MCF 10A (cell line): Measurements from ENCODE around the gene XRN1. TPM values are rescaled to one million over a fixed set of nuclear protein-coding genes. Genes with fewer than 3 reads are reported as not detected.

ENCODE experiments used
- BruUV-seq: library from RNA; stranded (reverse); fragments of 400-500 nt; replicated peaks from 2 replicates; lab custom pipeline; 2021; lab: Mats Ljungman, UMichigan
- CTCF ChIA-PET: fragments of 300-600 bp; sonication (Branson Sonifier 250); formaldehyde crosslinking; extraction: SDS; loops from one replicate; lab custom pipeline; 2021; ENCODE audit warnings: antibody characterized with exemption, inconsistent platforms; lab: Yijun Ruan, JAX
- POLR2A ChIA-PET: fragments of 300-600, 350-650 bp; sonication (Branson Sonifier 250); formaldehyde crosslinking; extraction: SDS; loops from one replicate; lab custom pipeline; 2020; ENCODE audit warnings: antibody characterized with exemption, inconsistent platforms; lab: Yijun Ruan, JAX
- DNase-seq: peaks from one replicate; pipeline ENCODE4 v3.0.0-alpha.2; 2018; ENCODE audit not compliant: unreplicated experiment
- H3K27ac Mint-ChIP-seq: one replicate; pipeline ENCODE4 v1.8.0; 2022; ENCODE audit warnings: mild to moderate bottlenecking, low read depth, mixed read lengths; ENCODE audit not compliant: unreplicated experiment
- H3K27me3 Mint-ChIP-seq: one replicate; pipeline ENCODE4 v1.8.0; 2022; ENCODE audit warnings: mixed read lengths; ENCODE audit not compliant: insufficient read depth, unreplicated experiment
- H3K36me3 Mint-ChIP-seq: one replicate; pipeline ENCODE4 v1.8.0; 2022; ENCODE audit warnings: mild to moderate bottlenecking, moderate library complexity, mixed read lengths; ENCODE audit not compliant: insufficient read depth, unreplicated experiment
- H3K4me1 Mint-ChIP-seq: one replicate; pipeline ENCODE4 v1.8.0; 2022; ENCODE audit warnings: mixed read lengths; ENCODE audit not compliant: insufficient read depth, unreplicated experiment
- H3K4me3 Mint-ChIP-seq: one replicate; pipeline ENCODE4 v1.8.0; 2022; ENCODE audit warnings: mild to moderate bottlenecking, moderate library complexity, mixed read lengths; ENCODE audit not compliant: unreplicated experiment
- H3K9me3 Mint-ChIP-seq: one replicate; pipeline ENCODE4 v1.8.0; 2022; ENCODE audit warnings: mixed read lengths; ENCODE audit not compliant: unreplicated experiment
- CTCF ChIP-seq: fragments of 200-600 bp; IDR thresholded peaks from one replicate; pipeline ENCODE4 v1.8.0; 2022; ENCODE audit warnings: antibody characterized with exemption, mild to moderate bottlenecking; ENCODE audit not compliant: unreplicated experiment
- intact Hi-C: fragments of 100-400 bp; cut with micrococcal nuclease; formaldehyde crosslinking; loops from 2 replicates; pipeline ENCODE4 v1.14.1; 2022
- total RNA-seq: library from RNA; stranded (reverse); gene quantifications from 2 replicates; pipeline ENCODE4 v1.2.3, GENCODE V29; 2022

Gene XRN1
- total RNA-seq, 1 experiment from 2014 or later, result 21.7 TPM

- intact Hi-C loops, result no loop called here
- H3K4me3 Mint-ChIP-seq, result no peak overlapping the region
- no peaks in the 10 kb centered on the region for H3K4me1 Mint-ChIP-seq
- no peak for TF ChIP-seq CTCF
- DNase-seq, result no peak
- ChIA-PET POLR2A (interaction anchor here (1.0 kb wide), 1 partner anchor 23 kb away, joined by 3 read pairs; no protein-coding TSS in a partner anchor), CTCF (no interaction called here)
- H3K9me3 Mint-ChIP-seq, result peaks cover 4% of the 10 kb centered on the region
- no TSS peak for BruUV-seq
- H3K27me3 Mint-ChIP-seq, result no peaks in the 10 kb centered on the region
- H3K27ac Mint-ChIP-seq, result no peak overlapping the region
- no peaks in the 10 kb centered on the region for H3K36me3 Mint-ChIP-seq
Observed at GRCh38 chr3:142296507-142296906, 151.3 kb downstream of the XRN1 start.

- Mint-ChIP-seq H3K4me3 (no peak overlapping the region), H3K4me1 (no peaks in the 10 kb centered on the region), H3K27ac (no peak overlapping the region), H3K9me3 (no peaks in the 10 kb centered on the region), H3K36me3 (peaks cover 6% of the 10 kb centered on the region), H3K27me3 (no peaks in the 10 kb centered on the region)
- peak; percentile 26 for DNase-seq
- ChIA-PET CTCF (interaction anchor here (0.8 to 0.9 kb wide), 2 partner anchors 8 to 72 kb away, joined by 3 read pairs; no protein-coding TSS in a partner anchor), POLR2A (no interaction called here)
- no TSS peak for BruUV-seq
- intact Hi-C loops, result no loop called here
- no peak for TF ChIP-seq CTCF
Observed at GRCh38 chr3:142287866-142288638, 159.8 kb downstream of the XRN1 start.

GRCh38 chr3:142285083-142285517 is 162.7 kb downstream of the XRN1 start:
- H3K9me3 Mint-ChIP-seq, result no peaks in the 10 kb centered on the region
- peaks cover 6% of the 10 kb centered on the region for H3K36me3 Mint-ChIP-seq
- no peak overlapping the region for H3K27ac Mint-ChIP-seq
- no peak overlapping the region for H3K4me3 Mint-ChIP-seq
- TF ChIP-seq CTCF, result no peak
- BruUV-seq, result no TSS peak
- ChIA-PET POLR2A (no interaction called here), CTCF (interaction anchor here (0.8 kb wide), 1 partner anchor 159 kb away, joined by 3 read pairs; no protein-coding TSS in a partner anchor)
- H3K4me1 Mint-ChIP-seq, result peaks cover 1% of the 10 kb centered on the region
- intact Hi-C loops, result no loop called here
- H3K27me3 Mint-ChIP-seq, result no peaks in the 10 kb centered on the region
- DNase-seq, result no peak

- peaks cover 6% of the 10 kb centered on the region for H3K36me3 Mint-ChIP-seq
- H3K27ac Mint-ChIP-seq, result no peak overlapping the region
- no peak overlapping the region for H3K4me3 Mint-ChIP-seq
- H3K9me3 Mint-ChIP-seq, result no peaks in the 10 kb centered on the region
- H3K4me1 Mint-ChIP-seq, result peaks cover 19% of the 10 kb centered on the region
- no peak for DNase-seq
- ChIA-PET CTCF (interaction anchor here (0.6 to 6.6 kb wide), 8 partner anchors 14 to 706 kb away, joined by 3 to 74 read pairs (median 4); no protein-coding TSS in a partner anchor), POLR2A (no interaction called here)
- intact Hi-C loops, result no loop called here
- no peak for TF ChIP-seq CTCF
- no TSS peak for BruUV-seq
- no peaks in the 10 kb centered on the region for H3K27me3 Mint-ChIP-seq
Observed at GRCh38 chr3:142282503-142282902, 165.3 kb downstream of the XRN1 start.
